ENCODE data around the gene LETM1.
A peak's percentile ranks its signal among the peaks of the same experiment; 100 is the strongest.

The LETM1 gene

GRCh38 chr4:1864076-1865008, 8.4 kb upstream of the LETM1 start:
- H3K27me3 ChIP-seq (replicated peaks; ENCODE audit: control insufficient read depth, insufficient read depth, low read length, poor library complexity, severe bottlenecking), result no peaks in the 10 kb centered on the region
- H3K4me3 ChIP-seq (ENCODE audit: insufficient read depth, low read depth, low read length, poor library complexity, severe bottlenecking), result no peak overlapping the region
- no peak overlapping the region for H3K27ac ChIP-seq (ENCODE audit: insufficient read depth, low read length, poor library complexity, severe bottlenecking)
- no peak for DNase-seq
- H3K9me3 ChIP-seq (ENCODE audit: control insufficient read depth, low read length), result no peaks in the 10 kb centered on the region
- no peaks in the 10 kb centered on the region for H3K36me3 ChIP-seq (ENCODE audit: control insufficient read depth, insufficient read depth, low read length)
- H3K4me1 ChIP-seq (ENCODE audit: control insufficient read depth, insufficient read depth, low read length, poor library complexity, severe bottlenecking), result peaks cover 11% of the 10 kb centered on the region

- Histone ChIP-seq H3K4me3 (ENCODE audit: insufficient read depth, low read depth, low read length, poor library complexity, severe bottlenecking) (no peak overlapping the region), H3K36me3 (ENCODE audit: control insufficient read depth, insufficient read depth, low read length) (no peaks in the 10 kb centered on the region), H3K27ac (ENCODE audit: insufficient read depth, low read length, poor library complexity, severe bottlenecking) (no peak overlapping the region), H3K4me1 (ENCODE audit: control insufficient read depth, insufficient read depth, low read length, poor library complexity, severe bottlenecking) (peaks cover 11% of the 10 kb centered on the region), H3K9me3 (ENCODE audit: control insufficient read depth, low read length) (no peaks in the 10 kb centered on the region), H3K27me3 (replicated peaks; ENCODE audit: control insufficient read depth, insufficient read depth, low read length, poor library complexity, severe bottlenecking) (no peaks in the 10 kb centered on the region)
- no peak for DNase-seq
Measured at GRCh38 chr4:1863297-1864033, 7.5 kb upstream of the LETM1 start.

GRCh38 chr4:1862961-1863296, 7.0 kb upstream of the LETM1 start:
- peaks cover 11% of the 10 kb centered on the region for H3K4me1 ChIP-seq (ENCODE audit: control insufficient read depth, insufficient read depth, low read length, poor library complexity, severe bottlenecking)
- no peak for DNase-seq
- no peak overlapping the region for H3K27ac ChIP-seq (ENCODE audit: insufficient read depth, low read length, poor library complexity, severe bottlenecking)
- H3K9me3 ChIP-seq (ENCODE audit: control insufficient read depth, low read length), result no peaks in the 10 kb centered on the region
- no peaks in the 10 kb centered on the region for H3K27me3 ChIP-seq (replicated peaks; ENCODE audit: control insufficient read depth, insufficient read depth, low read length, poor library complexity, severe bottlenecking)
- no peaks in the 10 kb centered on the region for H3K36me3 ChIP-seq (ENCODE audit: control insufficient read depth, insufficient read depth, low read length)
- H3K4me3 ChIP-seq (ENCODE audit: insufficient read depth, low read depth, low read length, poor library complexity, severe bottlenecking), result no peak overlapping the region

GRCh38 chr4:1862055-1862911, 6.3 kb upstream of the LETM1 start:
- H3K9me3 ChIP-seq (ENCODE audit: control insufficient read depth, low read length), result no peaks in the 10 kb centered on the region
- peaks cover 11% of the 10 kb centered on the region for H3K4me1 ChIP-seq (ENCODE audit: control insufficient read depth, insufficient read depth, low read length, poor library complexity, severe bottlenecking)
- H3K36me3 ChIP-seq (ENCODE audit: control insufficient read depth, insufficient read depth, low read length), result no peaks in the 10 kb centered on the region
- H3K27ac ChIP-seq (ENCODE audit: insufficient read depth, low read length, poor library complexity, severe bottlenecking), result no peak overlapping the region
- no peaks in the 10 kb centered on the region for H3K27me3 ChIP-seq (replicated peaks; ENCODE audit: control insufficient read depth, insufficient read depth, low read length, poor library complexity, severe bottlenecking)
- DNase-seq, result no peak
- peak overlapping the region; percentile 40 for H3K4me3 ChIP-seq (ENCODE audit: insufficient read depth, low read depth, low read length, poor library complexity, severe bottlenecking)

- Histone ChIP-seq H3K36me3 (ENCODE audit: control insufficient read depth, insufficient read depth, low read length) (no peaks in the 10 kb centered on the region), H3K9me3 (ENCODE audit: control insufficient read depth, low read length) (no peaks in the 10 kb centered on the region), H3K4me3 (ENCODE audit: insufficient read depth, low read depth, low read length, poor library complexity, severe bottlenecking) (no peak overlapping the region), H3K27ac (ENCODE audit: insufficient read depth, low read length, poor library complexity, severe bottlenecking) (no peak overlapping the region), H3K27me3 (replicated peaks; ENCODE audit: control insufficient read depth, insufficient read depth, low read length, poor library complexity, severe bottlenecking) (no peaks in the 10 kb centered on the region), H3K4me1 (ENCODE audit: control insufficient read depth, insufficient read depth, low read length, poor library complexity, severe bottlenecking) (peaks cover 28% of the 10 kb centered on the region)
- DNase-seq, result no peak
Measured at GRCh38 chr4:1859389-1859753, 3.4 kb upstream of the LETM1 start.

- Histone ChIP-seq H3K27me3 (replicated peaks; ENCODE audit: control insufficient read depth, insufficient read depth, low read length, poor library complexity, severe bottlenecking) (no peaks in the 10 kb centered on the region), H3K27ac (ENCODE audit: insufficient read depth, low read length, poor library complexity, severe bottlenecking) (no peak overlapping the region), H3K4me1 (ENCODE audit: control insufficient read depth, insufficient read depth, low read length, poor library complexity, severe bottlenecking) (peaks cover 27% of the 10 kb centered on the region), H3K9me3 (ENCODE audit: control insufficient read depth, low read length) (no peaks in the 10 kb centered on the region), H3K4me3 (ENCODE audit: insufficient read depth, low read depth, low read length, poor library complexity, severe bottlenecking) (no peak overlapping the region), H3K36me3 (ENCODE audit: control insufficient read depth, insufficient read depth, low read length) (peaks cover 4% of the 10 kb centered on the region)
- no peak for DNase-seq
Measured at GRCh38 chr4:1857931-1858330, 2.0 kb upstream of the LETM1 start.

- H3K4me3 ChIP-seq (ENCODE audit: insufficient read depth, low read depth, low read length, poor library complexity, severe bottlenecking), result peak overlapping the region; percentile 65
- H3K36me3 ChIP-seq (ENCODE audit: control insufficient read depth, insufficient read depth, low read length), result peaks cover 4% of the 10 kb centered on the region
- H3K27ac ChIP-seq (ENCODE audit: insufficient read depth, low read length, poor library complexity, severe bottlenecking), result peak overlapping the region; percentile 47
- H3K27me3 ChIP-seq (replicated peaks; ENCODE audit: control insufficient read depth, insufficient read depth, low read length, poor library complexity, severe bottlenecking), result no peaks in the 10 kb centered on the region
- H3K4me1 ChIP-seq (ENCODE audit: control insufficient read depth, insufficient read depth, low read length, poor library complexity, severe bottlenecking), result peaks cover 20% of the 10 kb centered on the region
- DNase-seq, result no peak
- no peaks in the 10 kb centered on the region for H3K9me3 ChIP-seq (ENCODE audit: control insufficient read depth, low read length)
Measured at GRCh38 chr4:1856943-1857699, 1.2 kb upstream of the LETM1 start.

GRCh38 chr4:1855333-1856070, 454 bp downstream of the LETM1 start:
- Histone ChIP-seq H3K27me3 (replicated peaks; ENCODE audit: control insufficient read depth, insufficient read depth, low read length, poor library complexity, severe bottlenecking) (no peaks in the 10 kb centered on the region), H3K27ac (ENCODE audit: insufficient read depth, low read length, poor library complexity, severe bottlenecking) (peak overlapping the region; percentile 53), H3K4me1 (ENCODE audit: control insufficient read depth, insufficient read depth, low read length, poor library complexity, severe bottlenecking) (peaks cover 17% of the 10 kb centered on the region), H3K9me3 (ENCODE audit: control insufficient read depth, low read length) (no peaks in the 10 kb centered on the region), H3K36me3 (ENCODE audit: control insufficient read depth, insufficient read depth, low read length) (peaks cover 4% of the 10 kb centered on the region), H3K4me3 (ENCODE audit: insufficient read depth, low read depth, low read length, poor library complexity, severe bottlenecking) (peak overlapping the region; percentile 65)
- no peak for DNase-seq

GRCh38 chr4:1854752-1855151, 1.2 kb downstream of the LETM1 start:
- Histone ChIP-seq H3K36me3 (ENCODE audit: control insufficient read depth, insufficient read depth, low read length) (peaks cover 4% of the 10 kb centered on the region), H3K27me3 (replicated peaks; ENCODE audit: control insufficient read depth, insufficient read depth, low read length, poor library complexity, severe bottlenecking) (no peaks in the 10 kb centered on the region), H3K9me3 (ENCODE audit: control insufficient read depth, low read length) (no peaks in the 10 kb centered on the region), H3K4me1 (ENCODE audit: control insufficient read depth, insufficient read depth, low read length, poor library complexity, severe bottlenecking) (peaks cover 17% of the 10 kb centered on the region), H3K4me3 (ENCODE audit: insufficient read depth, low read depth, low read length, poor library complexity, severe bottlenecking) (no peak overlapping the region), H3K27ac (ENCODE audit: insufficient read depth, low read length, poor library complexity, severe bottlenecking) (no peak overlapping the region)
- DNase-seq, result no peak

Measured in effector memory CD4-positive, alpha-beta T cell (primary cell).